ENCODE data around the gene TEAD1.

The TEAD1 gene

DNA sequence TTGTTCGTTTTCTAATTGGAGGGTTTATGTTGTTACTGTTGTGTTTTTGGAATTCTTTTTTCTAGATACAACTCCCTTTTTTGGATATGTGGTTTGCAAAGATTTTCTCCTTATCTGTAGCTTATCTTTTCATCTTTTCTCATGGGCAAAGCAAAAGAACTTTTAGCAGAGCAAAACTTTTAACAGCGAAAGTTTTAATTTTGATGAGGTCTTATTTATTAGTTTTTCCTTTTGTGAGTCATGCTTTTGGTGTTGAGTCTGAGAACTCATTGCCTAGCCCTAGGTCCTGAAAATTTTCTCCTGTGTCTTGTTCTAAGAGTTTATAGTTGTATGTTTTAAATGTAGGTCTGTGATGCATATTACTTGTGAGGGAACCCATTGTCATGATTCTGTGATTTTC, 99.4 kb downstream of the TEAD1 start:
- H3K4me3 ChIP-seq (ENCODE audit: low read depth, low read length): no peak overlapping the region
- DNase-seq (ENCODE audit: low read depth): no peak
- TF ChIP-seq, protein P1, sequence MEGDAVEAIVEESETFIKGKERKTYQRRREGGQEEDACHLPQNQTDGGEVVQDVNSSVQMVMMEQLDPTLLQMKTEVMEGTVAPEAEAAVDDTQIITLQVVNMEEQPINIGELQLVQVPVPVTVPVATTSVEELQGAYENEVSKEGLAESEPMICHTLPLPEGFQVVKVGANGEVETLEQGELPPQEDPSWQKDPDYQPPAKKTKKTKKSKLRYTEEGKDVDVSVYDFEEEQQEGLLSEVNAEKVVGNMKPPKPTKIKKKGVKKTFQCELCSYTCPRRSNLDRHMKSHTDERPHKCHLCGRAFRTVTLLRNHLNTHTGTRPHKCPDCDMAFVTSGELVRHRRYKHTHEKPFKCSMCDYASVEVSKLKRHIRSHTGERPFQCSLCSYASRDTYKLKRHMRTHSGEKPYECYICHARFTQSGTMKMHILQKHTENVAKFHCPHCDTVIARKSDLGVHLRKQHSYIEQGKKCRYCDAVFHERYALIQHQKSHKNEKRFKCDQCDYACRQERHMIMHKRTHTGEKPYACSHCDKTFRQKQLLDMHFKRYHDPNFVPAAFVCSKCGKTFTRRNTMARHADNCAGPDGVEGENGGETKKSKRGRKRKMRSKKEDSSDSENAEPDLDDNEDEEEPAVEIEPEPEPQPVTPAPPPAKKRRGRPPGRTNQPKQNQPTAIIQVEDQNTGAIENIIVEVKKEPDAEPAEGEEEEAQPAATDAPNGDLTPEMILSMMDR (IDR thresholded peaks at IDR 0.05; ENCODE audit: insufficient read depth, low read depth, low read length, missing control alignments): no peak

DNA sequence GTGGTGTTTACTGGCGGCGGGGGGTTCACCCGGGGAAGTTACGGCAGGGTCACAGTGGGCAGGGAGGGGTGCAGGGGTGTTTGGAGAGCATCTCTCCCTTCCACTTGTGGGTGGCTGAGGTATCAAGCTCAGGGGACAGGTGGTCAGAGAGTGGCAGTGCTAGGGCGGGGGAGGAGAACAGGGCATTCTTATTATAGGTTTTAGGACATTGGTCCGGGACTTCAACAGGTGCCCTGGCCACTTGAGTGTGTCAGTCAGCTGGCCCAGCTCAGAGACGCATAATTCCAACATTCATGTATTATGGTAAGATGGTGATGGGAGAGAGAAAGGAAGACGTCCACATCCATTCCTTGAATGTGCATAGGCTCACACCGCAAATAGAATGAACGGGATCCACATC, 101.7 kb downstream of the TEAD1 start:
- no peak for DNase-seq (ENCODE audit: low read depth)
- TF ChIP-seq, protein P1 (IDR thresholded peaks at IDR 0.05; ENCODE audit: insufficient read depth, low read depth, low read length, missing control alignments): no peak
- H3K4me3 ChIP-seq (ENCODE audit: low read depth, low read length): no peak overlapping the region

DNA sequence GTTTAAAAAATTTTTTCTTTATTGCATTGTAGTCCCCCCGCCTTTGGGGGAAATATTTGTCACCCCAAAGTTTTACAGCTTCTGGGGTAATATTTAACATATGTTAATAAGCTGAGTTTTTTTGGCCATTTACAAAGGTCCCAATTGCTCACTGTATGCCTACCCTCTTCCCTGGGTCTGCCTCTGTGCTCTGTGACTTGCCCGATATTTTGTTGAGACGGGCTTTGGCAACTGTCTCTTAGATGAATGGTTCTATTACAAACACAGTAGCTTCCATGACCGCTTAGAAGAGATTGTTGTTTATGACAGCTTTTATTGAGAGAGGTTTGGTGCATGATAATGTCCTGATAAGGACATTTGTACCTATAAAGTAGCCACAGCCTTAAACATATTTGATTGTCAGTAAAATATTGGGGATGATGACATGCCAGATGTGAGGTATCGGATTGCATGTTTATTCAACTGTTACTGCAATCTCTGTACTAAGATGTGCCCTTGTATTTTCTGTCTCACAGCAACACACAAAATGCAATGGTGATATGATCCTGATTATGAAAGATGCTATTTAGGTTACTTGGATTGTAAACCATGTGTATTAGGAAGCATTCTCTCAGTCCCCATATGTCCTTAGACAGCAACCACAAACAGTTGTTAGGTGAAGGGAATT, 103.1 kb downstream of the TEAD1 start:
- no peak for DNase-seq (ENCODE audit: low read depth)
- TF ChIP-seq, protein P1 (IDR thresholded peaks at IDR 0.05; ENCODE audit: insufficient read depth, low read depth, low read length, missing control alignments): no peak
- no peak overlapping the region for H3K4me3 ChIP-seq (ENCODE audit: low read depth, low read length)

DNA sequence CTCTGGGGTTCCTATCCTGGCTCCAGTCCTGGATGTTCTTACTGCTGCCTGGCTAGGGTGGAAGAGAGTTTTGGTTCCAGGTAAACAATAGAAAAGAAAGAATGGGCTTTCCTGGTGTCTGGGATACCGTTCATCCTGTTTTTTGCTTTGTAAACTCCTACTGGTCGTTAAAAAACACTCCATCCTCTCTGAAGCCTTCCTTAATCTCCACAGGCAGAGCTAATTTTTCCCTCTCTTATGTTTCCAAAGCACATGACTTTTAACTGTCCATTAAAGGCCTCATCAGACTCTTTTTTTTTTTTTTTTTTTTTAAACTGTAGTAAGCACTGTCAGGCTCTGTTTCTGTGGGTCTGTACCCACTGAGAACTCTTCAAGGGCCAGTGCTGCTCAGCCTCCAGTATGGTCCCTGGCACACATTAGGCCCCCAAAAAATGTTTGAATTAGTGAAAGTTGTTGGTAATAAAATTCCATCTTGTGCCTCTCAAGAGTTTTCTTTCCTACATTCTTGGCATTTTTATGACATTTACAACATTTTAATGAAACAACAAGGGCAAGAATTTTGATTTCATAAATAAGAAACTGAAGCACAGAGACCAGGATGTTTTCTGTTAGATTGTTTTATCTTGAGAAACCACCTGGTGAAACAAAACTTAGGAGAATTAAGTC, 104.2 kb downstream of the TEAD1 start:
- DNase-seq (ENCODE audit: low read depth): no peak
- no peak overlapping the region for H3K4me3 ChIP-seq (ENCODE audit: low read depth, low read length)
- TF ChIP-seq, protein P1 (IDR thresholded peaks at IDR 0.05; ENCODE audit: insufficient read depth, low read depth, low read length, missing control alignments): no peak

DNA sequence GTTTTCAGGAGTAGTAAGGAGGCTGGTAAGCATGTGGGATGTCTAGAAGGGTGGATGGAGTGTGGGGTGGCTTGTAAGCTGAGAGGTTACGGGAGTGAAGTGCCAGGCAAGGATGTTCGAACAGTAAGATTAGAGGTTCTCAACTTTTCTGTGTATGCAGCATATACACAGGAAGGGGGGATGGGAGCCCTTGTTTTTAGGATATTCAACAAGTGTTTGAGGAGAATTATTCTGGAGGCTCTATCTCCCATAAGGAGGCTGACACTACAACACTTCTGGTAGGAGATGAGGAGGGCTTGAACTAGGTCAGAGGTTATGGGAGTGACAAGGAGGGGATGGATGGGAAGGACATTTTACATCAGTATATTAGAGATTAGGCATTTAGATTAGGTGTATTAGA, 109.5 kb downstream of the TEAD1 start:
- TF ChIP-seq, protein P1 (IDR thresholded peaks at IDR 0.05; ENCODE audit: insufficient read depth, low read depth, low read length, missing control alignments): no peak
- no peak overlapping the region for H3K4me3 ChIP-seq (ENCODE audit: low read depth, low read length)
- no peak for DNase-seq (ENCODE audit: low read depth)

DNA sequence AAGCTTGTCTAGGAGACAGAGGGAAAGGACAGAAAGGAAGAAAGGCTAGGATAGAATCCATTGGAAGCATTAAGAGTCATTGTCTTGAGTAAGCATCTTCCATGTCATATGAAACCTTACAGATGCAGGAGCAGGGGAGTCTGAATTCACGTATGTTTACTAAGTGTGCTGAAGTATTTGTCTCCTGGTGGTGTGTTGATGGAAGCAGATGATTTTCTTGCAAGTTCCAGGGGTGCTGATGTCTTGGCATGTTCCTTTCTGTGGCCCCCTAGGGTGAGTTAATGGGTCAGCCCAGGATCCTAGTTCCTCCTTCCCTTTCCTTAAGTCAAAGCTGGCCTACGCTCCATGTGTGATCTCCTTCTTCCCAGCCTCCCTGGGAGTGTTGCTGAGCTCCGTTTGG, 110.2 kb downstream of the TEAD1 start:
- no peak overlapping the region for H3K4me3 ChIP-seq (ENCODE audit: low read depth, low read length)
- DNase-seq (ENCODE audit: low read depth): no peak
- TF ChIP-seq, protein P1 (IDR thresholded peaks at IDR 0.05; ENCODE audit: insufficient read depth, low read depth, low read length, missing control alignments): no peak

All from GM12865 (cell line).